Epidermal melanocyte (primary cell): ENCODE data around the gene ELFN1.
A peak's percentile ranks its signal among the peaks of the same experiment; 100 is the strongest.

Source experiments
- DNase-seq: peaks from one replicate; pipeline ENCODE4 v3.0.0; 2011; ENCODE audit warnings: low spot score; ENCODE audit not compliant: insufficient read length

The ELFN1 gene

GRCh38 chr7:1740214-1740613 is 70.1 kb downstream of the ELFN1 start:
- DNase-seq = no peak

- no peak for DNase-seq
These were observed 71.2 kb downstream of the ELFN1 start for GRCh38 chr7:1741246-1741645.

- DNase-seq = no peak
These were observed 71.9 kb downstream of the ELFN1 start for GRCh38 chr7:1741751-1742554.

GRCh38 chr7:1742555-1743303 is 72.7 kb downstream of the ELFN1 start:
- DNase-seq = peak; percentile 77

GRCh38 chr7:1743481-1744230 is 73.6 kb downstream of the ELFN1 start:
- DNase-seq = no peak

- DNase-seq = no peak
These were observed 74.4 kb downstream of the ELFN1 start for GRCh38 chr7:1744296-1745017.

- DNase-seq = no peak
These were observed 75.0 kb downstream of the ELFN1 start for GRCh38 chr7:1745018-1745532.

GRCh38 chr7:1745576-1746490 is 75.8 kb downstream of the ELFN1 start:
- DNase-seq = no peak

GRCh38 chr7:1746491-1746975 is 76.5 kb downstream of the ELFN1 start:
- no peak for DNase-seq

- DNase-seq = no peak
These were observed 77.1 kb downstream of the ELFN1 start for GRCh38 chr7:1747004-1747801.

GRCh38 chr7:1748076-1748838 is 78.2 kb downstream of the ELFN1 start:
- DNase-seq = no peak

GRCh38 chr7:1748839-1749173 is 78.7 kb downstream of the ELFN1 start:
- no peak for DNase-seq

GRCh38 chr7:1749351-1749863 is 79.3 kb downstream of the ELFN1 start:
- no peak for DNase-seq

- no peak for DNase-seq
These were observed 79.9 kb downstream of the ELFN1 start for GRCh38 chr7:1749864-1750466.

GRCh38 chr7:1750541-1751021 is 80.5 kb downstream of the ELFN1 start:
- DNase-seq = no peak

GRCh38 chr7:1752111-1752510 is 82.0 kb downstream of the ELFN1 start:
- DNase-seq = no peak

- no peak for DNase-seq
These were observed 82.9 kb downstream of the ELFN1 start for GRCh38 chr7:1752771-1753563.
